Measurements from ENCODE around the gene ENDOV.

Gene ENDOV

GRCh38 chr17:80475910-80476876 is 61.2 kb downstream of the ENDOV start, which contains the start of gene NPTX1:
Gene NPTX1, minus strand, starts transcription at chr17:80476607. Its CDS starts 161 bp downstream, at chr17:80476446.
- Mint-ChIP-seq H3K36me3 (ENCODE audit: low read depth) (peaks cover 12% of the 10 kb centered on the region), H3K27ac (no peak within 1 kb of the TSS), H3K27me3 (ENCODE audit: low read depth) (peaks cover 51% of the 10 kb centered on the region), H3K9me3 (no peaks in the 10 kb centered on the region), H3K4me3 (peak within 1 kb of the TSS; percentile 87), H3K4me1 (ENCODE audit: low read depth) (peaks cover 18% of the 10 kb centered on the region)

- Mint-ChIP-seq H3K36me3 (ENCODE audit: low read depth) (peaks cover 9% of the 10 kb centered on the region), H3K9me3 (no peaks in the 10 kb centered on the region), H3K27ac (no peak overlapping the region), H3K4me3 (no peak overlapping the region), H3K4me1 (ENCODE audit: low read depth) (peaks cover 15% of the 10 kb centered on the region), H3K27me3 (ENCODE audit: low read depth) (peaks cover 56% of the 10 kb centered on the region)
Measured at GRCh38 chr17:80476877-80477646, 62.1 kb downstream of the ENDOV start.

GRCh38 chr17:80477647-80478478 is 62.9 kb downstream of the ENDOV start:
- peaks cover 11% of the 10 kb centered on the region for H3K4me1 Mint-ChIP-seq (ENCODE audit: low read depth)
- H3K9me3 Mint-ChIP-seq, result no peaks in the 10 kb centered on the region
- peaks cover 6% of the 10 kb centered on the region for H3K36me3 Mint-ChIP-seq (ENCODE audit: low read depth)
- H3K4me3 Mint-ChIP-seq, result no peak overlapping the region
- peaks cover 59% of the 10 kb centered on the region for H3K27me3 Mint-ChIP-seq (ENCODE audit: low read depth)
- no peak overlapping the region for H3K27ac Mint-ChIP-seq

GRCh38 chr17:80478487-80479245 is 63.7 kb downstream of the ENDOV start:
- Mint-ChIP-seq H3K9me3 (no peaks in the 10 kb centered on the region), H3K36me3 (ENCODE audit: low read depth) (peaks cover 2% of the 10 kb centered on the region), H3K27me3 (ENCODE audit: low read depth) (peaks cover 67% of the 10 kb centered on the region), H3K27ac (no peak overlapping the region), H3K4me1 (ENCODE audit: low read depth) (peaks cover 11% of the 10 kb centered on the region), H3K4me3 (no peak overlapping the region)

GRCh38 chr17:80479246-80479566 is 64.2 kb downstream of the ENDOV start:
- peak overlapping the region; percentile 54 for H3K4me3 Mint-ChIP-seq

GRCh38 chr17:80480248-80480647 is 65.3 kb downstream of the ENDOV start:
- Mint-ChIP-seq H3K36me3 (ENCODE audit: low read depth) (no peaks in the 10 kb centered on the region), H3K9me3 (no peaks in the 10 kb centered on the region), H3K4me1 (ENCODE audit: low read depth) (peaks cover 2% of the 10 kb centered on the region), H3K27me3 (ENCODE audit: low read depth) (peaks cover 54% of the 10 kb centered on the region), H3K27ac (no peak overlapping the region), H3K4me3 (no peak overlapping the region)

More at GRCh38 chr17:80479246-80479566, 64.2 kb downstream of the ENDOV start:
- H3K27me3 Mint-ChIP-seq (ENCODE audit: low read depth), result peaks cover 65% of the 10 kb centered on the region
- H3K9me3 Mint-ChIP-seq, result no peaks in the 10 kb centered on the region
- H3K27ac Mint-ChIP-seq, result no peak overlapping the region
- H3K36me3 Mint-ChIP-seq (ENCODE audit: low read depth), result peaks cover 2% of the 10 kb centered on the region
- peaks cover 11% of the 10 kb centered on the region for H3K4me1 Mint-ChIP-seq (ENCODE audit: low read depth)

GRCh38 chr17:80481284-80482057 is 66.5 kb downstream of the ENDOV start:
- H3K27me3 Mint-ChIP-seq (ENCODE audit: low read depth), result peaks cover 56% of the 10 kb centered on the region
- no peaks in the 10 kb centered on the region for H3K36me3 Mint-ChIP-seq (ENCODE audit: low read depth)
- H3K27ac Mint-ChIP-seq, result no peak overlapping the region
- H3K9me3 Mint-ChIP-seq, result no peaks in the 10 kb centered on the region
- no peak overlapping the region for H3K4me3 Mint-ChIP-seq
- no peaks in the 10 kb centered on the region for H3K4me1 Mint-ChIP-seq (ENCODE audit: low read depth)

GRCh38 chr17:80482058-80482318 is 67.0 kb downstream of the ENDOV start:
- H3K4me3 Mint-ChIP-seq, result no peak overlapping the region
- H3K4me1 Mint-ChIP-seq (ENCODE audit: low read depth), result no peaks in the 10 kb centered on the region
- H3K27me3 Mint-ChIP-seq (ENCODE audit: low read depth), result peaks cover 58% of the 10 kb centered on the region
- no peaks in the 10 kb centered on the region for H3K36me3 Mint-ChIP-seq (ENCODE audit: low read depth)
- H3K9me3 Mint-ChIP-seq, result no peaks in the 10 kb centered on the region
- no peak overlapping the region for H3K27ac Mint-ChIP-seq

GRCh38 chr17:80482555-80483308 is 67.8 kb downstream of the ENDOV start:
- H3K4me1 Mint-ChIP-seq (ENCODE audit: low read depth), result no peaks in the 10 kb centered on the region
- H3K4me3 Mint-ChIP-seq, result no peak overlapping the region
- H3K36me3 Mint-ChIP-seq (ENCODE audit: low read depth), result no peaks in the 10 kb centered on the region
- no peaks in the 10 kb centered on the region for H3K9me3 Mint-ChIP-seq
- H3K27ac Mint-ChIP-seq, result no peak overlapping the region
- H3K27me3 Mint-ChIP-seq (ENCODE audit: low read depth), result peaks cover 65% of the 10 kb centered on the region

- no peaks in the 10 kb centered on the region for H3K9me3 Mint-ChIP-seq
- no peaks in the 10 kb centered on the region for H3K4me1 Mint-ChIP-seq (ENCODE audit: low read depth)
- no peak overlapping the region for H3K27ac Mint-ChIP-seq
- H3K27me3 Mint-ChIP-seq (ENCODE audit: low read depth), result peaks cover 47% of the 10 kb centered on the region
- H3K36me3 Mint-ChIP-seq (ENCODE audit: low read depth), result no peaks in the 10 kb centered on the region
- H3K4me3 Mint-ChIP-seq, result no peak overlapping the region
Measured at GRCh38 chr17:80485846-80486245, 70.9 kb downstream of the ENDOV start.

- Mint-ChIP-seq H3K4me1 (ENCODE audit: low read depth) (no peaks in the 10 kb centered on the region), H3K27me3 (ENCODE audit: low read depth) (peaks cover 40% of the 10 kb centered on the region)
Measured at GRCh38 chr17:80486692-80487091, 71.7 kb downstream of the ENDOV start.

GRCh38 chr17:80487511-80487910 is 72.5 kb downstream of the ENDOV start:
- H3K27ac Mint-ChIP-seq, result no peak overlapping the region
- no peaks in the 10 kb centered on the region for H3K4me1 Mint-ChIP-seq (ENCODE audit: low read depth)

More at GRCh38 chr17:80486692-80487091, 71.7 kb downstream of the ENDOV start:
- Mint-ChIP-seq H3K36me3 (ENCODE audit: low read depth) (no peaks in the 10 kb centered on the region), H3K27ac (no peak overlapping the region), H3K4me3 (no peak overlapping the region), H3K9me3 (no peaks in the 10 kb centered on the region)

More at GRCh38 chr17:80487511-80487910, 72.5 kb downstream of the ENDOV start:
- no peak overlapping the region for H3K4me3 Mint-ChIP-seq
- H3K27me3 Mint-ChIP-seq (ENCODE audit: low read depth), result peaks cover 31% of the 10 kb centered on the region
- no peaks in the 10 kb centered on the region for H3K36me3 Mint-ChIP-seq (ENCODE audit: low read depth)
- H3K9me3 Mint-ChIP-seq, result no peaks in the 10 kb centered on the region
